NCI-H69 (cell line): ENCODE results near the gene SBNO1.
"Not testable (repeated sequence)": the region's sequence is repeated elsewhere in the genome, so short reads cannot be mapped to it uniquely, and the experiment has no call there.

ENCODE experiments used
- DNase-seq: peaks from one replicate; lab custom pipeline; 2025; lab: John Stamatoyannopoulos, UW

The SBNO1 gene

GRCh38 chr12:123248996-123249741 is 115.5 kb downstream of the SBNO1 start:
- not testable (repeated sequence) for DNase-seq

DNA sequence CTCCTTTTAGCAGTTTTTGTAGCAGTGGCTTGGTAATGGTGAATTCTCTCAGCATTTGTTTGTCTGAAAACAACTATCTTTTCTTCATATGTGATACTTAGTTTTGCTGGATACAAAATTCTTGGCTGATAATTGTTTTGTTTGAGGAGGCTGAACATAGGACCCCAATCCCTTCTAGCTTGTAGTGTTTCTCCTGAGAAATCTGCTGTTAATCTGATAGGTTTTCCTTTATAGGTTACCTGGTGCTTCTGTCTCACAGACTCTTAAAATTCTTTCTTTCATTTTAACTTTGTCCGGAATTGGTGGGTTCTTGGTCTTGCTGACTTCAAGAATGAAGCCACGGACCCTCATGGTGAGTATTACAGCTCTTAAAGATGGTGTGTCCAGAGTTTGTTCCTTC is 116.5 kb downstream of the SBNO1 start:
- not testable (repeated sequence) for DNase-seq

DNA sequence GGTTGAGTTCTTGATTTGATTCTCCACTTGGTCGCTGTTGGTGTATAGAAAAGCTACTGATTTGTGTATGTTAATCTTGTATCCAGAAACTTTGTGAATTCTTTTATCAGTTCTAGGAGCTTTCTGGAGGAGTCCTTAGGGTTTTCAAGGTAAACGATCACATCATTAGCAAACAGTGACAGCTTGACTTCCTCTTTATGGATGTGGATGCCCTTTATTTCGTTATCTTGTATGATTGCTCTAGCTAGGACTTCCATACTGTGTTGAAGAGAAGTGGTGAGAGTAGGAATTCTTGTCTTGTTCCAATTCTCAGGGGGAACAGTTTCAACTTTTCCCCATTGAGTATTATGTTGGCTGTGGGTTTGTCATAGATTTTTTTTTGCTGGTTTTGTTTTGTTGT is 119.0 kb downstream of the SBNO1 start:
- DNase-seq = no peak

DNA sequence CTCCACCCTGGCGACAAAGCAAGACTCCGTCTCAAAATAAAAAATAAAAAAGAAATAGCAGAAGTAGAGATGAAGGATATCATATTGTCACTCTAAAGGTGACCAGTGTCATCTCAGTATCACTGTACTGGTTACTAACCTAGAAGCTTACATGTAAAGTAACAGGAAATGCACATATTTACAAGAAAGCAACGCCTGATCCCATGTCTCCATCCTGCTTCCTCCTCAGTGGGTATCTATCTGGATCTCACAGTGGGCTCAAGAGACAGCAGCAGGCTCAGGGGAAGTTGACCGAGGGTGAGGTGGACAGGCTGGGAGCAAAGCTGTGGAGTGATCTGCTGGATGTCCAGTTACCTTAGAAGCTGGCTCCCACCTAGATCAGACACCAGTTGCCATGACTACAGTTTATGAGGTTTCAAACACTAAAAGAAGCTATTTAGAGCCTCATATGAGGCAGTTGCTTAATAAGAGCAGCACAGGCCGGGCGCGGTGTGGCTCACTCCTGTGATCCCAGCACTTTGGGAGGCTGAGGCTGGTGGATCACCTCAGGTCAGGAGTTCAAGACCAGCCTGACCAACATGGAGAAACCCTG is 120.9 kb downstream of the SBNO1 start:
- DNase-seq = peak; percentile 19

GRCh38 chr12:123242116-123242904 is 122.3 kb downstream of the SBNO1 start:
- peak; percentile 97 for DNase-seq
